Measurements from ENCODE around the gene PSENEN. TPM values are rescaled to one million over a fixed set of nuclear protein-coding genes. Genes with fewer than 3 reads are reported as not detected.
A peak's percentile ranks its signal among the peaks of the same experiment; 100 is the strongest.

Gene PSENEN
- total and polyA plus RNA-seq, 2 of the 8 experiments (the other 6 are each of a cell fraction or from before 2014, with no cell fraction given), result 66.7 to 75.3 TPM

DNA sequence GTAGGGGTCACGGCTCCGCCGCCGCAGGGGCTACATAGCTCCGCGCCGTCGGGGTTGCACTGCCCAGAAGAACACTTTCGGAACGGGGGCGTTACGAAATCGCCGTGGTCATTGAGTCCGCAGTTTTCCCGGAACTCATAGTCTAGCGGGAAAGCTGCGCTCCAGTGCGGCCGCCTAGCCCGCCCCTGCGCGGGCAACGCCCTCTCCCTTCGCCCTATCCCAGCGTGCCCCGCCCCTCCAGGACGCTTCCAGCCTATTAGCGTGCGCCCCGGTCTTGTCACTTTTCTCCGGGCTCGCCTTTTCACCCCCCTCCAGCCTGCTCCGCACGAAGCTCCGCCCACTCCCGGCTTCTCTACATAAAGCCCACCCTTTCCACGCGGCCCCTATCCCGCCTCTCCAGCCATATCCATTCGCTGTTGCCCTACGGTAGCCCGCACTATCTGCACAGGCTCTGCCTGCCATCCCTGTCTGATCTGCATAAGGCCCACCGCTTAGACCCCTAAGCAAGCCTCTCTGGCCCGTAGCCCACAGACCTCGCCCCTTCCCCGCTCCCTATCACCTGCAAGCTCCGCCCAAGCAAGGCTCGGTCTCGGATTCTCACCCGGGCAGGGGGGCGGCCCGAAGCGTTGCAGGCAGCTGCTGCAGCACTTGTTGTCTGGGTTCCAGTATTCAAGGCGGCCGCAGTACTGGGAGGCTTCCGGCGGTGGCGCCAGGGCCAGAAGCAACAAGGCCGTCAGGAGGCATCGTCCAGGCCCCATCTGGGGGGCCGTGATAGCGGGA, 4.8 kb upstream of the PSENEN start:
- peak overlapping the region; percentile 26; the same call in 1 of the 2 replicates for H2AFZ ChIP-seq (ENCODE audit: low read length)
- peak overlapping the region; percentile 81 for H4K5ac ChIP-seq (ENCODE audit: insufficient read length, low read depth, low read length)
- H3K4me2 ChIP-seq (ENCODE audit: insufficient read depth in 1 of 2, low read depth in 2 of 2, low read length in 2 of 2), result peak overlapping the region; percentile 70 to 78
- peak overlapping the region; percentile 72 to 86 (median 78) for H3K4me3 ChIP-seq (ENCODE audit: extremely low read depth in 1 of 4, insufficient read depth in 2 of 4, low read depth in 3 of 4, low read length in 4 of 4)
- no peak overlapping the region for H4K8ac ChIP-seq (ENCODE audit: extremely low read depth, insufficient read depth, low read length)
- peak overlapping the region; percentile 85; the same call in 1 of the 2 replicates for H2BK5ac ChIP-seq (ENCODE audit: low read depth, low read length)
- H3K4me1 ChIP-seq (replicated peaks in 1 of 4; ENCODE audit: control insufficient read depth in 3 of 4, insufficient read depth in 4 of 4, low read length in 3 of 4), result peaks cover 0 to 6% (median 3%) of the 10 kb centered on the region in 4 experiments; a peak in 3 of 7 replicates
- no peak overlapping the region for H2AK5ac ChIP-seq (ENCODE audit: low read depth, low read length)
- H2BK12ac ChIP-seq (ENCODE audit: low read depth, low read length), result no peak overlapping the region; the same call in 1 of the 2 replicates
- H3K4ac ChIP-seq (replicated peaks; ENCODE audit: insufficient read length, low read depth, low read length), result no peak overlapping the region
- no peak overlapping the region for H2BK120ac ChIP-seq (replicated peaks; ENCODE audit: low read depth, low read length)
- WGBS, 2 experiments (ENCODE audit: extremely low coverage in 1 of 2, insufficient coverage in 1 of 2, insufficient read length in 1 of 2, insufficient replicate concordance in 2 of 2, low coverage in 1 of 2, low lambda C conversion rate in 2 of 2, missing lambda C conversion rate in 1 of 2), result 1% methylated on average over 57 of the region's 63 CpGs; no CpG with 5 or more reads in 1 of the 2 experiments
- peak overlapping the region; percentile 69; the same call in 1 of the 2 replicates for H3K27ac ChIP-seq (ENCODE audit: low read depth, low read length)
- H3K23me2 ChIP-seq (ENCODE audit: low read depth, low read length), result peaks cover 15% of the 10 kb centered on the region; the same call in 1 of the 2 replicates
- H3K23ac ChIP-seq (ENCODE audit: insufficient read length), result no peak overlapping the region
- no peaks in the 10 kb centered on the region for H3K9me3 ChIP-seq (ENCODE audit: insufficient read depth in 2 of 2, low read depth in 1 of 2, low read length in 1 of 2)
- H4K91ac ChIP-seq (replicated peaks; ENCODE audit: insufficient read length, low read length), result no peak overlapping the region
- H3K36me3 ChIP-seq (ENCODE audit: control insufficient read depth in 2 of 4, insufficient read depth in 4 of 4, low read length in 3 of 4), result peaks cover 8 to 18% (median 14%) of the 10 kb centered on the region in 4 experiments; a peak in 5 of 8 replicates
- H3K9ac ChIP-seq (replicated peaks in 1 of 4; ENCODE audit: extremely low read depth in 1 of 4, low read depth in 3 of 4, low read length in 3 of 4), result peak overlapping the region in 3 of 4 experiments; percentile 51 to 64 (median 52); a peak in 6 of 7 replicates
- peak overlapping the region; percentile 90 for H3K18ac ChIP-seq (ENCODE audit: extremely low read depth, low read length)
- H3K27me3 ChIP-seq (replicated peaks in 1 of 4; ENCODE audit: control insufficient read depth in 3 of 4, extremely low read depth in 1 of 4, insufficient read depth in 3 of 4, low read length in 3 of 4), result no peaks in the 10 kb centered on the region
- H4K20me1 ChIP-seq (replicated peaks in 1 of 2; ENCODE audit: control insufficient read depth in 1 of 2, insufficient read depth in 2 of 2, low read length in 2 of 2), result peaks cover 0 to 9% of the 10 kb centered on the region in 2 experiments
- ChIA-PET POLR2A (ENCODE audit: partially characterized antibody) (interaction anchor here (0.6 to 7.6 kb wide), 25 partner anchors 7 to 245 kb away, joined by 3 to 54 read pairs (median 4); partner anchors contain the start of genes APLP1, COX6B1, HSPB6 and LIN37), CTCF (ENCODE audit: partially characterized antibody) (interaction anchor here (0.7 to 8.9 kb wide), 13 partner anchors 10 to 137 kb away, joined by 3 to 80 read pairs (median 4); no protein-coding TSS in a partner anchor)
- no peaks in the 10 kb centered on the region for H3K79me2 ChIP-seq (ENCODE audit: control insufficient read depth in 1 of 2, insufficient read depth in 2 of 2, low read length in 2 of 2)
- H3K14ac ChIP-seq (ENCODE audit: insufficient read length), result no peak overlapping the region
- H3K56ac ChIP-seq (replicated peaks; ENCODE audit: insufficient read length, low read depth, low read length), result peak overlapping the region; percentile 44
- H2BK20ac ChIP-seq (ENCODE audit: low read length), result no peak overlapping the region
- DNase-seq (ENCODE audit: low read depth in 1 of 2, low spot score in 2 of 2), result peak; percentile 93 to 96
- no peaks in the 10 kb centered on the region; the same call in 1 of the 2 replicates for H3K79me1 ChIP-seq (ENCODE audit: low read depth, low read length)
- no peak for FAIRE-seq
- H2BK15ac ChIP-seq (ENCODE audit: low read length), result no peak overlapping the region
- TF ChIP-seq EGR1 (IDR thresholded peaks at IDR 0.05; ENCODE audit: borderline replicate concordance, low read depth, low read length), result no peak
- no peak for TF ChIP-seq JUND (IDR thresholded peaks at IDR 0.05; ENCODE audit: low read length)
- peak in 1 of 2 experiments; percentile 56; a peak in 2 of 4 replicates for TF ChIP-seq SIN3A (conservative IDR thresholded peaks at IDR 0.05 in 1 of 2, IDR thresholded peaks at IDR 0.05 in 1 of 2; ENCODE audit: low read depth in 1 of 2, low read length in 2 of 2)
- no peak for TF ChIP-seq BCL11A (IDR thresholded peaks at IDR 0.05; ENCODE audit: low read depth in 2 of 2, low read length in 2 of 2)
- no peak for TF ChIP-seq CBX5 (IDR thresholded peaks at IDR 0.05; ENCODE audit: low read depth, low read length)
- no peak for TF ChIP-seq USF2 (IDR thresholded peaks at IDR 0.05; ENCODE audit: low read length)
- peak; percentile 49 for TF ChIP-seq SAP30 (IDR thresholded peaks at IDR 0.05; ENCODE audit: insufficient read depth, insufficient replicate concordance, low read length)
- TF ChIP-seq TCF12 (IDR thresholded peaks at IDR 0.05; ENCODE audit: low read depth, low read length), result no peak
- no peak; a peak in 2 of 3 replicates for TF ChIP-seq POLR2A (IDR thresholded peaks at IDR 0.05; ENCODE audit: control extremely low read depth in 1 of 2, low read depth in 2 of 2, low read length in 2 of 2)

All from H1 (cell line).